AG20443 (cell line): Measurements from ENCODE around the gene IFNA2.
A peak's percentile ranks its signal among the peaks of the same experiment; 100 is the strongest.
"Not testable (repeated sequence)": the region's sequence is repeated elsewhere in the genome, so short reads cannot be mapped to it uniquely, and the experiment has no call there.

Experiments
- DNase-seq: peaks from one replicate; pipeline ENCODE4 v3.0.0; 2012; ENCODE audit warnings: low spot score, mixed read lengths

Gene IFNA2

DNA sequence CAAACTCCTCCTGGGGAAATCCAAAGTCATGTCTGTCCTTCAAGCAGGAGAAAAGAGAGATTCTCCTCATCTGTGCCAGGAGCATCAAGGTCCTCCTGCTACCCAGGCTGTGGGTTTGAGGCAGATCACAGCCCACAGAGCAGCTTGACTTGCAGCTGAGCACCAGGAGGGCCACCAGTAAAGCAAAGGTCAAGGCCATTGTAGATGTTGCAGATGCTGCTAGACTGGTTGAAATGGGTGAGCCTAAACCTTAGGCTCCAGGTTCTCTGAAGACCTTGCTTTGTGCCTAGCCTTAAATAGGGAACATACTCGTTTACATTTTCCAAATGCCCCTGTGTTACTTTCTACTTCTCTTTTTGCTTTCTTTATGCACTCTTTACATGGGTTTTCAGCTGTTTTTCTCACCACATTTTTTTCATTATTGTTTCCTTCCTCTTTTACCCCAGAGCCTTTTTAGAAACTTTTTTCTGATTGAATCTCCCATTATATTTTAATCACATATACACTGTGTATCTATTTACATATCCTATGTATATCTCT, at the start of gene IFNA2:
TSS of gene IFNA2 (minus strand) at position 268 of the 540 bp plus-strand sequence. CDS start at position 199, 69 bp downstream.
- DNase-seq: no peak

GRCh38 chr9:21435015-21435383, 49.8 kb upstream of the IFNA2 start:
- not testable (repeated sequence) for DNase-seq

GRCh38 chr9:21434202-21435014, 49.2 kb upstream of the IFNA2 start:
- DNase-seq: peak; percentile 43

DNA sequence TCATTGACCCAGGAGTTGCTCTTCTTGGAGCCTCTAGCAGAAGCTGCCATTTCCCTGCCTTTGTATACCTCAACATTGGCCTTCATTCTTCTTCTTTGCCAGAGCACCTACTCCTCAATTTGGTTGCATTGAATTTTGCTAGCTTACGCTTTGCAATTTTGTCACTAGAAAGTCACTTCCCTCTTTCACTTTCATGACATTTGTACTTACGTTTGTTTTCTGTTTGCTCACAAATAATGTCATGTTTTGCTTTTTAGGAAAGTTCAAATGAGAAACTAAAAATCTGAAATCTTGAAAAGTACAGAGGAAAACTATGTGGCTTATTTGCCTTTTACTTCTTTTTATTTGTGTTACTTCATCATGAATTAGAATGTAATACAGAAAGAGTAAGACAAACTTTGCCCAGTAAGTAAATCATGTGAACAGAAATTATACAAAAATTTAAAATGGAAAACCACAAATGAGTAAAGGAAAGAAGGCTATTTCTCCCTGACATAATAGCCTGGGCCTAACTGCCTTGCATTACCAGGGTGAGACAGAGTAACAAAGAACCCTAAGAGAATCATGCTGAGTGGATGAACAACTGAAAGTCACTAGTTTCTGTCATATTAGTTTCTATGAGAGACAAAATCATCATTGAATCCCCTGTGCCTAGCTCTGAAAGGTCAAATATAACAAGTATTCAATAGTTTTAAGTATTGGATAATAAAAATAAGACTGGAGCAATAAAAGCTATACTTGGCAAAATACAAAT, 47.7 kb upstream of the IFNA2 start:
- no peak for DNase-seq

DNA sequence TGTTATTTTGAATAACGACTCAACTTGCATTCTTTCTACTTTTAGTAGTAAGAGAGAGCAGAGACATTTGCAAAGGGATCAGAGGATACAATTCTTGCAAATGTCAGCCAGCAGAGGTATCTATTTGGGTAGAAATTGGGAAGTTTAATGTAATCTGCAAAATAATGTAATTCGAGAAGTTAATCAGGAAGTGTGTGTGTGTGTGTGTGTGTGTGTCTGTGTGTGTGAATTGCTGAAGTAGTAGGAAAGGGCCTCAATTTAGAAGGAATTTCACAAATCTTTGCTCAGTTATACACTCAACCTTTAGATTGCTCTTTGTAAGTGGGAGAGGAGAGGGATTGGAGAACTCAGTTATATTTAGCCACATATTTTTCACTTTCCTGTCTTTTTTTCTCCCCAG, 44.0 kb upstream of the IFNA2 start:
- no peak for DNase-seq

- DNase-seq: no peak
Measured at GRCh38 chr9:21428235-21428634, 43.0 kb upstream of the IFNA2 start.

GRCh38 chr9:21415493-21416267, 30.5 kb upstream of the IFNA2 start:
- DNase-seq: no peak

DNA sequence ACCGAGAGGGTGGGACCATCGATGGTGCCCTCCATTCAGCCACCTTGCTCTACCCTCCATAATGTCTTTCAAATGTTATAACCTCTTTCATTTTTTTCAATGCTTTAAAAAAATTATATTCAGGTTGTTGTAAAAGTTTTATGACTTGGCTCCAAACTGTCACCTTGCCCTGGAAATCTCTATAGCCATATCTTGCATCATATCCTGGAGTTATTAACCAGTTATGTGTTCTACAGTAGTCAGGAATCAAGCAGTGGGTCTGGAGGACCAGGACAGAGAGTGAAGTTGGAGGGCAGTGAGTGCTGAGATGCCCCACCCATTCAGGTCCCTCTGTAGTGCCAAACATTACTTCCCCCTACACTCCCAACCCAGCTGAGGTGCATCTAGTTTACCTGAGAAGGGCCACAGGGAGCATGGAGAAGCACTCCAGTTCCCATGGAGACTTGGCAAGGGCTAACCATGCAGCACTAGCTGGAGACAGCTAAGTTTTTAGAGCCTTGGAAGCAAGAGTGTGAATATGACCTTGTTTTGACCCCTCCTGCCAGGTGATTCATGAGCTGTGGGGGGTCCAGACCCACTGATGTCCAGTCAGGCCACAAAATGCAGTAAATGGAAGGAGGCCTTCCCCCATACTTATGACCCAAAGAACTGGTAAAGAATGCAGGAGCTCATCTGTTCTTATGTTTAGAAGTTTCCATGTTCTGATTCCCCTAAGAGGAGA, 29.2 kb upstream of the IFNA2 start:
- no peak for DNase-seq

GRCh38 chr9:21413624-21414023, 28.4 kb upstream of the IFNA2 start:
- no peak for DNase-seq

GRCh38 chr9:21413151-21413550, 28.0 kb upstream of the IFNA2 start:
- DNase-seq: no peak

DNA sequence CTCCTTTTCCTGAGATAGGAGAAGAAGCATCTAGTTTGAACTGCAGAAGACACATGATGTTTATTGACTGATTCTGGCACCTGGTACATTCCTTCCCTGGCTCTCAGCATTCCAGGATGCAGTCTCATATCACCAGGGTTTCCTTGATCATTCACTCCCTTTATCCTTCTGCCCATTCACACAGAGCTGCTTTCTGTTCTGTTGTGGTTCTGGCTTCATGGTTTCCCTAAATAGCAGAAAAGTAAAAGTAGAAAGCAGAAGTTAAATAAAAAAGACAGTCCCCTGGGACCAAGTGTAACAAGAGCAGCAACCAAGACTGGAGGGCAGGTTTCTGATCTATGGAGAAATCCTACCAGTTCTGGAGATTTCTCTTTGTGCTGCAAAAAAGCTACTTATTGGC, 26.9 kb upstream of the IFNA2 start:
- no peak for DNase-seq

DNA sequence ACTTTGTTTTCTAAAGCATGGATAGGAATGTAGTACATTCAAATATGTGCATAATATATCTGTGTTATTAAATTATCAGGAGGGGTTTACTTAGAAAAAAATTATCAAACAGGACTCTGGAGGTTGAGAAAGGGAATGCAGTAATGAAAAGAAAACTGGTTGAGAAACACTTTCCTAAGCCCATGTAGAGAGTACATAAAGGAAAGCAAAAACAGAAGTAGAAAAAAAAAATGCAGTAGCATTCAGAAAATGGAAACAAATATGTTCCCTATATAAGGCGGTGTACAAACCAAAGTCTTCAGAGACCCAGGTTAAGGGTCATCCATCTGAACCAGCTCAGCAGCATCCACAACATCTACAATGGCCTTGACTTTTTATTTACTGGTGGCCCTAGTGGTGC, 23.6 kb upstream of the IFNA2 start, which contains the start of gene IFNA8:
TSS of gene IFNA8 (plus strand) at position 301 of the 400 bp plus-strand sequence. CDS start at position 361, 60 bp downstream.
- DNase-seq: no peak

DNA sequence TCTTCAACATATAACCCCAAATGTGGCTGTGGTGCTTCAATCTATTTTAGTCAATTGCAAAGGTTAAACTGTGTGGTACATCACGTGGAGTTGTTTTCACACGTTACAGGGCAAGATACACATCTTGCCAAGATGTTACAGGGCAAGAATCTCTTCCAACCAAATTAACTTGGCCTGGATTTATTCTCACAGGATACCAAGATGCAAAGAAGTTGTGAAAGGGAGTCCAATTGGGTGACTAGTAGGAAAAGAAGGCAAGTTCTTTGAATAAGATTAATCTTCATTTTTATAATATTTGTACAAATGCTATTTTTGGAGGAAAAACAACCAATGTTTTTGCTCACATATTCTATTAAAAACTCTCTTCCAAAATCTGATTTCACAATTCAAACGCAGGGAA, 18.9 kb upstream of the IFNA2 start:
- peak; percentile 15 for DNase-seq

DNA sequence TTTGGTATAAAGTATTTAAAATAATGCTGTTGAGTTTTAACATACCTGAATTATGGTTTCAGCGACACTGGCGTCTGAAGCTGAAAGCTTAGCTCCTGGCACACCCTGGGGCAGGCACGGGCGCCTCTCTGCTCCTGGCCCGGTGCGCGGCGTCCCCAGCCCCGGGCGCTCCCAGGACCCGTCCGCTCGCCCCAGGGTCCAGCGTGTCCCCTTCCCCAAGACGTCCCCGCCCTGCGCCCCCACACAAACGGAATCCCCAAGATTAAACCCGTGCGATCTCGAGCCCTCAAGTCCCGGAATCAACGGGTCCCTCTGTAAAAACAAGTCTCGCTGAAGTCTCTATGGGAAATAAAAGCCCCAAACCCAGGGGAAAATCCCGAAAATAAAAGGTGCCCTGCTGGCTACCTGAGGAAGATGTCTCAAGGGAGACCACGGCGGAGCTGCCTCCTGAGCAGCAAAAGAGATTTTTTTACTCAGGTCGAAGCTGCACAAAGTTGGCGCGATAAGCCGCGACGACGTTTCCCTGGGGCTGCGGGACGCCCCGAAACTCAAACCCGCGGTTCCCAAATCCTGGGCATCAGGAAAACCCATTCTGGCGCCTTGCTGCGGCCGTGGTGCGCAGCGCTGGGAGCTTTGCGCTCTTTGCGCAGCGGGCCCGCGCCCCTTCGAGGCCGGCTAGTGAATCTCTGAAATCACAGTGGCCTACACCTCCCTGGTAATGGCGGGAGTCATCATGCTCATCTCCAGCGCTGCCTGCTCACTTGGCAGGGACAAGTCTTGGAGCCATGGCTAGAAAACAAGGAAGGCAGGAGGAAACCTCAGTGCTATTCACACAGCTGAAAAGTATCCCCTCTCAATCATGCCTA, 17.4 kb upstream of the IFNA2 start:
- peak; percentile 68 for DNase-seq

DNA sequence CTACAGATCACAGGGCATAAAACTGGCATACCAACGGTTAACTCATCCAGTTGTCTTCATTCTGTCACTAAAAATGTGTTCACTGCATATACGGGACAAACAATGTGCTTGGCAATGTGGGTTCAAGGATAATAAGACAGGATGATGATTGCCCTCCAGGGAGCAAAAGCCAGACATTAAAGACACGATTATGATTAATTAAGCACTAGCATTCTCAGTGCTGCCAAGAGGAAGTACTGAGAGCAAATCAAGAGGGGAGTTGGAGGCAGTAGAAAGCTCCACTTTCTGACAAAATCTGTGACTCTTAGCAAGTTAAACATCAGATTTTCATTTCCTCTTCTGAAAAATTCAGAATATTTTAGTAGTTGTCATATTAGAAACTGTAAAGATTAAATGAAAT, 14.8 kb upstream of the IFNA2 start:
- DNase-seq: no peak

DNA sequence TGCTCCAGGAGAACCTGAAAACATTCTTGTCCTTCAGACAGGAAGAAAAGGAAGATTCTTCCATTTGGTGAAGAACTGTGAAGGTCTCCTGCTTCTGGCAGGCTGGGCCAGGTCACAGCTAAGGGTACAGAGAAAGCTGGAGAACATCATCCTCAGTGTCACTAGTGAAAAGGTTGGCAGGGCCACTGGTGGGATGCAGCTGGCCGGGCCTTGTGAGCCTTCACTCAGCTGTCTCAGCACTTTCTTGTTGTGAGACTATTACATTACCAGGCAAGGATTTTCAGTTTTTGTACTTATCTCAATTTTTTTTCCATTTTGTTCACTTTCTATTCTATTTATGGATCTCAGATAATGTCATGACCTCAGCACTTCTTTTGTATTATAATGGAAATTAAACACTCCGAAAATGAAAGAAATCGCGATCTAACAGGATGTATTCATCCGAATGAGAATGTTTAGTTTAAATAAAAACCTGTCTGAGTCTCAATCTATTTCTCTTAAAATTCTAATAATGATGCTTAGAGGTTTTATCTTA, 13.8 kb upstream of the IFNA2 start:
- DNase-seq: no peak

DNA sequence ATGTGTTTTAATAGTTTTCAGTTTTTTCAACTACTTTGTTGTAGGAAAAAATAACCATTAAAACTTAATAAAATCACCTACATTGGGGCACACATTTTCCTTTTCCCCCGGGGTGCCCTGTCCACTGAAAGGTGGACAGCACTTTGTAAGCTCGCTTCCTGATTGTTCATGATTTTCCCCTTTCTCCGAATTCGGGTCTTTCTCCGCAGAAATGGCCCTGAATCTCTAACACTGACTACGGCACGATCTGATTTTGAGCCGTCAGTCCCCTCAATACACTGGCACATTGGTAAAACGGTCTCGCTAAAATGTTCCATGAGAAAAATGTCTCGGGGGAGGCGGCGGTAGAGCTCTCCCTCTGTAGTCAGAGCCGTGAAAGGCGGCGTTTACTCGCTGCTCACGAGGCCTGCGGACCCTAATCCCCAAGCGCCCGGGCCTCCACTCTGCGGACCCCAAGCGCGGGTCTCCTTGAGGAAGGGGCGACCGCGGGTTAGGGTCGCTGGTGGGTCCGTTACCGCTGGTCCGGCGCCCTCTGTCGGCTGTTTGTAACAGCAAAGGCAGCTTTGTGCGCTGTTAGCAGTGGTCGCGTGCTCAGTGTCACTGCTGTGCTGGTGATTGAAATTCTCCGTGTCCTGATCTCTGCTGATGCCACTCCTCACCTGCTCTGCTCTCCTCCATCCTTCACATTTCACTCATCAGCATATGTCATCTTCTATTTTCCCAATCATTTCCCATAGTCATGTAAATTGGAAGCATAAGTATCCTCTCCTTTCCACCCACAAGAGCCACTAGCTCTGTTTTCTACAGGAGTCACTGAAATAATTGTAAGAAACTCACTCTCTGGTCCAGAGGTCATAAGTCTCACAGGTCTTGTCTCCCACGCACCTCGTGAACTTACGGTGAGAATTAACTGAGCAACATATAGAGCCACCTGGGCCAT, 10.8 kb upstream of the IFNA2 start:
- DNase-seq: peak; percentile 40

DNA sequence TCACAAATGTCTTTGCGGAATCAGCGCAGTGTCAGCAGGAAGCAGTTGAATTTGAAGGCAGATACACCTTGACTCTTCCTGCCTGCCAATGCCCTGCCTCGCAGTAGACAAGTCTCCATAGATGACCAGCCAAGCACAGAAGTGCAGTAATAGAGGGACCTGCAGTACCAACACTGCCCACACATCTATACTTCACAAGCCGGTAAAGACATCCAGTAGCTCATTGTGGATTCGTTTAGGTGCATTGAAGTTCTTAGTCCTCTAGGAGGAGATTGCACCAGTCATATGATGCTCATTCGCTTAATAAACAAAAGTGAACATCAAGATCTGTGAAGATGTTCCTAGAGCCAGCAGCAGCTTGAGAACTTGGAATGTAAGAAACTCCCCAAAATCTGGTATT, 7.1 kb upstream of the IFNA2 start:
- peak; percentile 11 for DNase-seq

DNA sequence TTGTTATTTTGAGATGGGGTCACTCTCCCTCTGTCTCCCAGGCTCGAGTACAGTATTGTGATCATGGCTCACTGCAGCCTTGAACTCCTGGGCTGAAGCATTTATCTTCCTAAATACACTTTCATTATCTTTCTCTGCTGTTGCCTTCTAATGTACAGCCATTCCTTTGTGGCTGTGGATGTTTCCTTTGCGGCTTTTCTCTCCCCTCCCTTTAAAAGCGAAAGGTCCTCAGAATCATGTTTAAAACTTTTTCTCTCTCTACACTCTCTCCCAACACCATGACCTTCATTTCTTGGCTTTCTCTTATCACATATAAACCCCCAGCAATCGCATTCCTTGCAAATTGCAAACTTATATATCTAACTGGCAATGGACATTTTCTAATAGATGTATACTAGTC, 1.6 kb downstream of the IFNA2 start:
- no peak for DNase-seq
